Iris pigment epithelial cell (primary cell): ENCODE measurements around the gene IQGAP2.

Experiments
- DNase-seq: peaks from one replicate; pipeline ENCODE4 v3.0.0-alpha.2; 2011; ENCODE audit warnings: low read depth

The IQGAP2 gene

GRCh38 chr5:76612942-76613341, 209.9 kb downstream of the IQGAP2 start:
- DNase-seq: no peak

GRCh38 chr5:76615759-76616158, 212.7 kb downstream of the IQGAP2 start:
- DNase-seq: no peak

GRCh38 chr5:76616206-76616605, 213.1 kb downstream of the IQGAP2 start:
- no peak for DNase-seq

GRCh38 chr5:76617229-76617628, 214.1 kb downstream of the IQGAP2 start:
- DNase-seq: peak; percentile 33

- DNase-seq: peak; percentile 91
Observed at GRCh38 chr5:76617675-76618074, 214.6 kb downstream of the IQGAP2 start.

GRCh38 chr5:76620166-76620565, 217.1 kb downstream of the IQGAP2 start:
- no peak for DNase-seq

- no peak for DNase-seq
Observed at GRCh38 chr5:76622076-76622475, 219.0 kb downstream of the IQGAP2 start.

GRCh38 chr5:76622973-76623596, 220.0 kb downstream of the IQGAP2 start, which contains the start of gene F2RL2:
Gene F2RL2, minus strand, starts transcription at chr5:76623403. Its CDS starts 173 bp downstream, at chr5:76623230.
- peak; percentile 91 for DNase-seq

GRCh38 chr5:76625087-76625815, 222.2 kb downstream of the IQGAP2 start:
- DNase-seq: no peak

GRCh38 chr5:76626738-76627137, 223.7 kb downstream of the IQGAP2 start:
- no peak for DNase-seq

GRCh38 chr5:76634661-76635060, 231.6 kb downstream of the IQGAP2 start:
- DNase-seq: no peak

- no peak for DNase-seq
Observed at GRCh38 chr5:76637490-76637889, 234.4 kb downstream of the IQGAP2 start.

GRCh38 chr5:76638479-76638878, 235.4 kb downstream of the IQGAP2 start:
- DNase-seq: peak; percentile 34

- DNase-seq: peak; percentile 83
Observed at GRCh38 chr5:76641514-76642120, 238.5 kb downstream of the IQGAP2 start.

GRCh38 chr5:76642390-76643040, 239.4 kb downstream of the IQGAP2 start:
- DNase-seq: peak; percentile 69

- no peak for DNase-seq
Observed at GRCh38 chr5:76643371-76643770, 240.3 kb downstream of the IQGAP2 start.

GRCh38 chr5:76649140-76649539, 246.1 kb downstream of the IQGAP2 start:
- no peak for DNase-seq

- DNase-seq: no peak
Observed at GRCh38 chr5:76652809-76653414, 249.8 kb downstream of the IQGAP2 start.

GRCh38 chr5:76657091-76657490, 254.0 kb downstream of the IQGAP2 start:
- no peak for DNase-seq

GRCh38 chr5:76657683-76658311, 254.7 kb downstream of the IQGAP2 start:
- no peak for DNase-seq

GRCh38 chr5:76660360-76660759, 257.3 kb downstream of the IQGAP2 start:
- DNase-seq: peak; percentile 53

GRCh38 chr5:76662521-76662920, 259.4 kb downstream of the IQGAP2 start:
- no peak for DNase-seq
